ENCODE measurements around the gene SRD5A1. TPM values are rescaled to one million over a fixed set of nuclear protein-coding genes. Genes with fewer than 3 reads are reported as not detected.

SRD5A1 gene
- total and polyA plus RNA-seq, 12 donors: 1.6 to 15.0 (median 6.7) TPM

DNA sequence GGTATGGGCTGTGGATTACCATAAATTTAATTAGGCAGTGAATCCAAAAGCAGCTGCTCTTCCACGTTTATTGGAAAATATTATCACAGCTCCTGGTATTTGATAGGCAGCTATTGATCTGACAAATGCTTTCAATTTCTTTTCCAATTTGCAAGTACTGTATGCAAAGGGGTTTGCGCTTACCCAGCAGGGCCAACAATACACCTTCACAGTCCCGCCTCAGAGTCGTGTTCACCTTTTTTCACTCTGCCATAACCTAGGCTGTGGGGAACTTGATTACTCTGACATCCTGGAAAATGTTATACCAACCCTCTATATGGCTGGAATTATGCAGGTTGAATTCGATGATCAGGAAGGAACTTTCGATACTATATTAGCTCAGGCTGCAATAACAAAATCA, 47.7 kb downstream of the SRD5A1 start:
- intact Hi-C loops (cut with DNase I): no loop called here
- Histone ChIP-seq H3K4me3 (no peak overlapping the region), H3K9me3 (replicated peaks in 1 of 3) (no peaks in the 10 kb centered on the region), H3K27me3 (no peaks in the 10 kb centered on the region), H3K27ac (no peak overlapping the region), H3K36me3 (replicated peaks in 1 of 2) (no peaks in the 10 kb centered on the region), H3K4me1 (replicated peaks in 1 of 2) (no peaks in the 10 kb centered on the region)
- TF ChIP-seq, protein P1, sequence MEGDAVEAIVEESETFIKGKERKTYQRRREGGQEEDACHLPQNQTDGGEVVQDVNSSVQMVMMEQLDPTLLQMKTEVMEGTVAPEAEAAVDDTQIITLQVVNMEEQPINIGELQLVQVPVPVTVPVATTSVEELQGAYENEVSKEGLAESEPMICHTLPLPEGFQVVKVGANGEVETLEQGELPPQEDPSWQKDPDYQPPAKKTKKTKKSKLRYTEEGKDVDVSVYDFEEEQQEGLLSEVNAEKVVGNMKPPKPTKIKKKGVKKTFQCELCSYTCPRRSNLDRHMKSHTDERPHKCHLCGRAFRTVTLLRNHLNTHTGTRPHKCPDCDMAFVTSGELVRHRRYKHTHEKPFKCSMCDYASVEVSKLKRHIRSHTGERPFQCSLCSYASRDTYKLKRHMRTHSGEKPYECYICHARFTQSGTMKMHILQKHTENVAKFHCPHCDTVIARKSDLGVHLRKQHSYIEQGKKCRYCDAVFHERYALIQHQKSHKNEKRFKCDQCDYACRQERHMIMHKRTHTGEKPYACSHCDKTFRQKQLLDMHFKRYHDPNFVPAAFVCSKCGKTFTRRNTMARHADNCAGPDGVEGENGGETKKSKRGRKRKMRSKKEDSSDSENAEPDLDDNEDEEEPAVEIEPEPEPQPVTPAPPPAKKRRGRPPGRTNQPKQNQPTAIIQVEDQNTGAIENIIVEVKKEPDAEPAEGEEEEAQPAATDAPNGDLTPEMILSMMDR (IDR thresholded peaks at IDR 0.05): no peak
- TF ChIP-seq POLR2A (IDR thresholded peaks at IDR 0.05): no peak
- DNase-seq: no peak
- 59 to 64% (median 63%) methylated on average over 6 of the region's 6 CpGs for WGBS, 4 donors

DNA sequence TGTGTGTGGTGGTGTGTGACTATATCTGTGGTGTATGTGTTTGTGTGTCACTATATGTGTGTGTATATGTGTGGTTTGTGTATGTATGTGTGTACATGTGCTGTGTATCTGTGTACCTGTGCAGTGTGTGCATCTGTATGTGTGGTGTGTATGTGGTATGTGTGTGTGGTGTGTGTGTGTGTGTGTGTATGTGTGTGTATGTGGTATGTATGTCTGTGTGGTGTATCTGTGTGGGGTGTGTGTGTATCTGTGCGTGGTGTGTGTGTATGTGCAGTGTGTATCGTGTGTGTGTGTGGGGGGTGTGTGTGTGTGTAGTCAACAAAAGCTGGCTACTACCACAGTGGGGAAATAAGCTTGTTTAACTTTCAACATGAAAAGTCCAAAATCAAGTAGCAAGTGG, 48.4 kb downstream of the SRD5A1 start:
- DNase-seq: no peak
- Histone ChIP-seq H3K36me3 (replicated peaks in 1 of 2) (no peaks in the 10 kb centered on the region), H3K27me3 (no peaks in the 10 kb centered on the region), H3K4me1 (replicated peaks in 1 of 2) (no peaks in the 10 kb centered on the region), H3K9me3 (replicated peaks in 1 of 3) (no peaks in the 10 kb centered on the region), H3K4me3 (no peak overlapping the region), H3K27ac (no peak overlapping the region)
- intact Hi-C loops (cut with DNase I): no loop called here
- no peak for TF ChIP-seq POLR2A (IDR thresholded peaks at IDR 0.05)
- TF ChIP-seq, protein P1 (IDR thresholded peaks at IDR 0.05): no peak
- 40 to 90% (median 67%) methylated on average over 2 of the region's 2 CpGs for WGBS, 4 donors

DNA sequence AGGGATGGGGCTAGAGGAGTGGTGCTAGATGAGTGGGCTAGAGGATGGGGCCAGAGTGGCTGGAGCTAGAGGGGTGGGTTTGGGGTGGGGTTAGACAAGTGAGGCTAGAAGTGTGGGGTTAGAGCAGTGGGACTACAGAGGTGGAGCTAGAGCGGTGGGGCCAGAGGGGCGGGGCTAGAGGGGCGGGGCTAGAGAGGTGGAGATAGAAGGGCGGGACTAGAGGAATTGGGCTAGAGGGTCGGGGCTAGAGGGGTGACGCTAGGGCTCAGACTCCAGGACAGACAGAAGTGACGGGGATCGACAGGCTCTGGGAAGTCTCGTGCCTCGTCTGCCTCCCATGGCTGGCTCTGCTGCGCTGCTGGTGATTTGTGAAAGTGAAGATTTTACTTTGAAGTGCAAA, 49.0 kb downstream of the SRD5A1 start:
- Histone ChIP-seq H3K4me1 (replicated peaks in 1 of 2) (peaks cover 1 to 3% of the 10 kb centered on the region in 2 donors), H3K9me3 (replicated peaks in 1 of 3) (no peaks in the 10 kb centered on the region), H3K27ac (no peak overlapping the region), H3K36me3 (replicated peaks in 1 of 2) (no peaks in the 10 kb centered on the region), H3K4me3 (no peak overlapping the region), H3K27me3 (no peaks in the 10 kb centered on the region)
- TF ChIP-seq POLR2A (IDR thresholded peaks at IDR 0.05): no peak
- TF ChIP-seq, protein P1 (IDR thresholded peaks at IDR 0.05): no peak
- intact Hi-C loops (cut with DNase I): no loop called here
- WGBS, 4 donors: 48 to 69% (median 65%) methylated on average over 10 to 11 of the region's 11 CpGs
- DNase-seq: no peak

DNA sequence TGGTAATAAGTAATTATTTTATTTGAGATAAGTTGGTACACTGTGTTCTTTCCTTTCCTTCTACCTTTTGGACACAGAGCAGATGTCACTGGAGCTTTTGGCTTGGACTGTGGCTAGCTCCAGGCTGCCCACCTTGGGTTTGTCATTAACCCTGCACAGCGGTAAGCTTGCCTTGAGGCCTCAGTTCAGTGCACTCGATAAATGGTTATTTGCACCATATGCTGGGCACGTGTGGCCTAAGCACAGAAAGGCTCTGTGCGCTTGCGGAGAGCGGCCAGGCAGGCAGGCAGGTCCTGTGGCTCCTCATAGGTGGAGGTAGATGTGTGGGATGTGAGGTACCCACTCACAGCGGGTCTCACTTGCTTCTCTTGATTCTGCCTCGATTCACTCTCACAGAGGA, 50.0 kb downstream of the SRD5A1 start:
- TF ChIP-seq, protein P1 (IDR thresholded peaks at IDR 0.05): no peak
- TF ChIP-seq POLR2A (IDR thresholded peaks at IDR 0.05): no peak
- Histone ChIP-seq H3K27me3 (no peaks in the 10 kb centered on the region), H3K4me3 (no peak overlapping the region), H3K27ac (no peak overlapping the region), H3K36me3 (replicated peaks in 1 of 2) (no peaks in the 10 kb centered on the region), H3K9me3 (replicated peaks in 1 of 3) (no peaks in the 10 kb centered on the region), H3K4me1 (replicated peaks in 1 of 2) (peaks cover 3 to 4% of the 10 kb centered on the region in 2 donors)
- intact Hi-C loops (cut with DNase I): no loop called here
- WGBS, 4 donors: 82 to 89% (median 83%) methylated on average over 4 to 8 of the region's 8 CpGs
- DNase-seq: no peak

Measured in adrenal gland (tissue), 12 donors.